ENCODE measurements around the gene GATC.

GATC gene

DNA sequence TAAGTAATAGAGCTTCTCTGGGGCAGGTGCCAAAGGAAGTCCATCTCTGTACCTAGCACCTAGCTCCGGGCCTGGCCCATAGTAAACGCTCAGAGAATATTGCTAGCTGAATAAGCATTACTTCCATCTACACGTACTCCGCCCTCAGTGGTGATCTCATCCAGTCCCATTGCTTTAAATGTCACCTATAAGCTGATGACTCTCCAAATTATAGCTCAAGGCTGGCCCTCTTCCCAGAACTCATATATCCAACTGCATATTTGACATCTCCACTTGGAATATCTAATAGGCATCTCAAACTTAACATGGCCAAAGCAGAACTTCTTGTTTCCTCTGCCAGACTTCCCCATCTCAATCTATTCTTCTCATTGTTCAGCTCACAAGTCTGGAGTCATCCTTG lies 42.8 kb downstream of the GATC start:
- TF ChIP-seq, protein P1, sequence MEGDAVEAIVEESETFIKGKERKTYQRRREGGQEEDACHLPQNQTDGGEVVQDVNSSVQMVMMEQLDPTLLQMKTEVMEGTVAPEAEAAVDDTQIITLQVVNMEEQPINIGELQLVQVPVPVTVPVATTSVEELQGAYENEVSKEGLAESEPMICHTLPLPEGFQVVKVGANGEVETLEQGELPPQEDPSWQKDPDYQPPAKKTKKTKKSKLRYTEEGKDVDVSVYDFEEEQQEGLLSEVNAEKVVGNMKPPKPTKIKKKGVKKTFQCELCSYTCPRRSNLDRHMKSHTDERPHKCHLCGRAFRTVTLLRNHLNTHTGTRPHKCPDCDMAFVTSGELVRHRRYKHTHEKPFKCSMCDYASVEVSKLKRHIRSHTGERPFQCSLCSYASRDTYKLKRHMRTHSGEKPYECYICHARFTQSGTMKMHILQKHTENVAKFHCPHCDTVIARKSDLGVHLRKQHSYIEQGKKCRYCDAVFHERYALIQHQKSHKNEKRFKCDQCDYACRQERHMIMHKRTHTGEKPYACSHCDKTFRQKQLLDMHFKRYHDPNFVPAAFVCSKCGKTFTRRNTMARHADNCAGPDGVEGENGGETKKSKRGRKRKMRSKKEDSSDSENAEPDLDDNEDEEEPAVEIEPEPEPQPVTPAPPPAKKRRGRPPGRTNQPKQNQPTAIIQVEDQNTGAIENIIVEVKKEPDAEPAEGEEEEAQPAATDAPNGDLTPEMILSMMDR (IDR thresholded peaks at IDR 0.05; ENCODE audit: low read depth, low read length), result no peak
- no peak for DNase-seq
- no peaks in the 10 kb centered on the region; the same call in none of the 2 replicates for H3K36me3 ChIP-seq

DNA sequence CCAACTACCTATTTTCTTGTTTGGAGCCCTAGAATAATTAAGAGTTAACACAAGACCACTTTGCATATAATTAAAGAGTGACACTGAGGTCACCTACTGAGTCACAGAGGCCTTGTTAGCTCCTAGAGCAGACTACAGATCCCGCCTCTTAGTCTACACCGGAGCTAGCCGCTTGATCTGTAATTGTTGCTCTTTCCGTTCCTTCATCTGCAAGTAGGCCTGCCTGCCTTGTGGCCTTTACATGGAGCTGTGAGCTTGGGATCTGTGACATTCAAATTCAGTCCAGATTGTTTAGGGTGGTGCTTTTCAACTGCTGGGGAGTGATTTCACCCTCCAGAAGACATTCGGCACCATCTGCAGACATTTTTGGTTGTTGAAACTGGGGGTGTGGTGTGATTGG lies 44.1 kb downstream of the GATC start:
- TF ChIP-seq, protein P1 (IDR thresholded peaks at IDR 0.05; ENCODE audit: low read depth, low read length), result no peak
- DNase-seq, result no peak
- Histone ChIP-seq H3K36me3 (no peaks in the 10 kb centered on the region; the same call in none of the 2 replicates), H3K4me3 (ENCODE audit: low read depth, low read length) (no peak overlapping the region), H3K4me1 (peaks cover 10% of the 10 kb centered on the region), H3K9me3 (no peaks in the 10 kb centered on the region), H3K27me3 (no peaks in the 10 kb centered on the region)

More for the DNA sequence above, 42.8 kb downstream of the GATC start:
- H3K4me1 ChIP-seq, result peaks cover 10% of the 10 kb centered on the region
- no peaks in the 10 kb centered on the region for H3K27me3 ChIP-seq
- no peaks in the 10 kb centered on the region for H3K9me3 ChIP-seq
- H3K4me3 ChIP-seq (ENCODE audit: low read depth, low read length), result no peak overlapping the region

DNA sequence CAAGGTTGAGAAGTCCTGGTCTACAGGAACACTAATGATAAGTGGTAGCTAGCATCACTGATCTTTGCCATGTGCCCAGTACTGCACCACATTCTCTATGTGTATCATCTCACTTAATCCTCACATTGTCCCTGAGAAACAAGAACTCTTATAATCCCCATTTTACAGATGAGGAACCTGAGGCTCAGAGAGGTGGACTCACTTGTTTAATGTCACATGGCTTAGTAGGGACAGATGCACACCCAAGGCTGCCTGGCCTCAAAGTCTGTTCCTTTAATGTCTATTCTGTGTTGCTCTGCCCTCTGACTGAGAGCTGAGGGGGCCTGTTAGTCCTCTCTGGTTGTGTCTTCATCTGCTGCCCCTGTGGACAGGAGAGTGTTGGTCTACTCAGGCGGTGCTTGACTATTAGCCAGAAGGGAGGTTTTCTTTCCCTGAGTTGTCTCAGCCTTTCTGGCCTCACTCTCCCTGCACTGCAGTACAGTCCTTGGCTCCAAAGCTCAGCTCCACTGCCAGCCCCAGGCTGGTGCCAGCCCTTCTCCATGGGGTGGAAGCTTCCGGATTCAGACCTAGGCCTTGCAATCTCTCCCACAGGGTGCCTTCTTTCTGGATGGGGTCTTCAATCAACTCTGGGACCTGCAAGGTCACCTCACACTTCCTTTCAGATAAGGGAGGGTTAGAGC lies 44.7 kb downstream of the GATC start:
- no peaks in the 10 kb centered on the region for H3K27me3 ChIP-seq
- H3K4me3 ChIP-seq (ENCODE audit: low read depth, low read length), result no peak overlapping the region
- TF ChIP-seq, protein P1 (IDR thresholded peaks at IDR 0.05; ENCODE audit: low read depth, low read length), result no peak
- H3K9me3 ChIP-seq, result no peaks in the 10 kb centered on the region
- no peaks in the 10 kb centered on the region; the same call in none of the 2 replicates for H3K36me3 ChIP-seq
- no peak for DNase-seq
- peaks cover 10% of the 10 kb centered on the region for H3K4me1 ChIP-seq

DNA sequence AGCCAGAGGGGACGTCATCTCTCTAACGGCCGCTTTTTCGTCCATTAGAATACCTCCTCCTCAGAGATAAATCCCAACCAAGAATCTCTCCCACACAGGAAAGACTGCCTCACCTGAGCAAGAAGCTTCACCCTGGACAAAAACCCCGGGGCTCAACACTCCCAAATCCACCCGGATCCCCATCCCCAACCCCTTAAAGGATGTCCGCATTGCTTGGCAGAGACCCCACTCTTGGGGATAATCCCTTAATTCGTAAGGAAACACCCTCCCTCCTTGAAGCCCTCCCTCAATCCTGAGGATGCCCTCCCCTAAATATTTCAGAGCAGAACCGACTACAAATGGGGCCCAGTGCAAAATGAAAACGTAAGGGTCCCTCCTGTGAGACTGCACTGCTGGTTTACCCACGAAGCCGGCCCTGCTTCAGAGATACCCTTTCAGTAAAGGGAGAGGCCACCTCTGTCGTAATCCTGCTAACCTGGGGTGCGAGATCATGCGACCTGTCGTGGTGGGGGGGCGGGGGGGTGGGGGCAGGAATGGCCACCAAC lies 49.0 kb downstream of the GATC start:
- Histone ChIP-seq H3K36me3 (peaks cover 16% of the 10 kb centered on the region), H3K9me3 (no peaks in the 10 kb centered on the region), H3K4me1 (no peaks in the 10 kb centered on the region), H3K27me3 (no peaks in the 10 kb centered on the region), H3K4me3 (ENCODE audit: low read depth, low read length) (peak overlapping the region; percentile 93)
- no peak for DNase-seq
- TF ChIP-seq, protein P1 (IDR thresholded peaks at IDR 0.05; ENCODE audit: low read depth, low read length), result no peak

DNA sequence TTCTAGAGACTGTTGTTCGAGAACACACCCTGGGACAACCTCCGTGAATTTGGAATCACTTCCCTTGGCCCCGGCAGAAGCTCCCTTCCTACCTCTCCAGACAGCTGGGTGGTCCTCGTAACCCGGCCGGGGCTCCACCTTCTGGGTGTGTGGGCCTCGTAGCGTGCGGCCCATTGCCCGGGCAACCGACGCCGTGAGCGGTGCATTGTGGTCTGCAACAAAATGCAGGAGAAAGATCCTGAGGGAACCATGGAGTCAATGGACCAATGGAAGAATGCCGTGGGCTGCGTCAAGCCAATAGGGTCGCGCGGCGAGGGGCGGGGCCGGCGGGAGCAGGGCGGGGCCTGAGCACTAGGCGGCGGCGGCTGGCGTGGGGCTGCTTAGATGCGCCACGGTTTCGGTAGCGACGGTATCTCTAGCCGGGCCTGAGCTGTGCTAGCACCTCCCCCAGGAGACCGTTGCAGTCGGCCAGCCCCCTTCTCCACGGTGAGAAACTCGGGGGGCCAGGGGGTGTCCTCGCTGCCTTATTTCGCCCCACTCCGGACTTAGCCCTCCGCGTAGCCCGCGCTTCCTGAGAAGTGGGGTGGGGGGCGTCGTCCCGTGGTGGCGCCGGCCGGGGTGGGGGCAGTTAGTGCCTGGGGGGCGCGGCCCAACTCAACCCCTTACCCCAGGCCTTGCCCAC lies 49.6 kb downstream of the GATC start, which contains the start of gene DYNLL1:
Gene DYNLL1, plus strand, starts transcription at position 383 of the 682 bp plus-strand sequence. CDS start 309 bp downstream, outside the sequence.
- H3K9me3 ChIP-seq, result no peaks in the 10 kb centered on the region
- TF ChIP-seq, protein P1 (IDR thresholded peaks at IDR 0.05; ENCODE audit: low read depth, low read length), result no peak
- H3K27me3 ChIP-seq, result no peaks in the 10 kb centered on the region
- DNase-seq, result peak; percentile 98
- peak within 1 kb of the TSS; percentile 93 for H3K4me3 ChIP-seq (ENCODE audit: low read depth, low read length)
- H3K36me3 ChIP-seq, result peaks cover 17% of the 10 kb centered on the region
- H3K4me1 ChIP-seq, result no peaks in the 10 kb centered on the region
